ENCODE data around the gene SORCS1.

The SORCS1 gene

GRCh38 chr10:106573106-106573505 is 591.4 kb downstream of the SORCS1 start:
- peak; percentile 81 for DNase-seq

DNA sequence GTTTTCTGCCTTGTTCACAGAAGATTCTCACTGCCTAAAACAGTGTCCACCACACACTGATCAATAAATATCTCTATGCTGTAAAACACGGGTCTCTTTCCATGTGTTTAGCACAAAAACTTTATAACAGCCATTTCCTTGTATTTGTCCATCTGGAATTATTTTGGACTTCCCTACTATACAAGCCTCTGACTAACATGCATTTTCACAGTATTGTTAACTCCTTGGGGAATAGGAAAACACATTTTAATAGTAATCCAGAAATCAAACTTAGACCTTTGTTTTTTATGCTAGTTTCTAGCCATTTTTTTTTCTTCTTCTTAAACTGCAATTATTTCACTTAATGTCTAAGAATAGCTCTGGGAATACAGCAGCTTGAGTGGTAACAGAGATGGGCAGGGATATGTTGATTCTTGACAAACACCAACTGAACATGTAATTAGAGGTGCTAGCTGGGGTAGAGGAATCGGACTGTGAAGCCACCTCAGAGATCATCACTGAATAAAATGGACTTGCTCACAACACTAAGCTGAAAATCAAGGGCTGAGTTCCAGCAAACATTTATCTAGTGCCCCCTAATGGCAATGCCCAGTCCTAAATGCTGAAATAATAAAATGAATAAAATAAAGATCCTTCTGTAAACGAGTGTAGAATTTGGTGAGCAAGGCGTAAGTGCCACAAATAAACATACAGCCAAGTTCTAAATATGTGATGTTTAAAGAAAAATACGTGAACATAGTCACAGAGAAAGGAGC is 593.1 kb downstream of the SORCS1 start:
- DNase-seq, result peak; percentile 58

- no peak for DNase-seq
Measured at GRCh38 chr10:106570268-106570667, 594.2 kb downstream of the SORCS1 start.

DNA sequence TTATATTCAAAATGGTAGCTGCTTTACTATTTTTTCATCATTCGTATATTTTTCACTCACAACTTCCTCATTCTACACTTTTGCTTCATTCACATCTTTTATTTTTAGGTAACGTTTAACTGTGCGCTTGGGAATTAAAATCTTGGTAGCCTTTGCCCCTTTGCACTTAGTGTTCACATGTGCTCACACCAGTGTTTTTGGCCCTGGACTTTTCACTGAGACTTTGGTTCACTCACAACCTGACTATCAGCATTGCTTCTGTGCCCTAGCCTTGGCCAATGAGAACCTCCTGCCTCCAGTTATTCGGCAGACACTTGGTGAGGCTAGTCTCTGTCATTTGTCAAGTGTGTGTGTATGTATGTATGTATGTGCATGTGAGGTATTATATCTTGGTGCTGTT is 596.9 kb downstream of the SORCS1 start:
- no peak for DNase-seq

GRCh38 chr10:106566873-106567272 is 597.6 kb downstream of the SORCS1 start:
- peak; percentile 54 for DNase-seq

GRCh38 chr10:106565546-106565945 is 599.0 kb downstream of the SORCS1 start:
- DNase-seq, result peak; percentile 67

DNA sequence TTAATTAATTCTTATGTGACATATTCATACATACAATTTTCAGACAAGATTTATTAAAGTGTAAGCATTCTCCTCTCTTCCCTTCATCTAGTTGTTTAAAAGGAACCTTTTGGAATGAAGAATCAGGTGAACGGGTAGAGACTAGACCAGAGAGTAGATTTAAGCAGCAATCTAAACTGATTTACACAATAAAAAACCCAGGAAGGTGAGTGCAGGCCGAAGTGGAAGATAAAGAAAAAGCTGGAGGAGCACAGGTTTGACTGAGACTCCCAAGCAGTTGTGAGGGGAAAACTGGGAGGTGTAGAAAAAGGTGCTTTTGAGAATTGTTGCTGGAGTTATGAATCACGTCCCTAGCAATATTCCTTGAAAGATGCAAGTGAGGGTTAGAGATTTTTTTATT is 601.1 kb downstream of the SORCS1 start:
- DNase-seq, result no peak

DNA sequence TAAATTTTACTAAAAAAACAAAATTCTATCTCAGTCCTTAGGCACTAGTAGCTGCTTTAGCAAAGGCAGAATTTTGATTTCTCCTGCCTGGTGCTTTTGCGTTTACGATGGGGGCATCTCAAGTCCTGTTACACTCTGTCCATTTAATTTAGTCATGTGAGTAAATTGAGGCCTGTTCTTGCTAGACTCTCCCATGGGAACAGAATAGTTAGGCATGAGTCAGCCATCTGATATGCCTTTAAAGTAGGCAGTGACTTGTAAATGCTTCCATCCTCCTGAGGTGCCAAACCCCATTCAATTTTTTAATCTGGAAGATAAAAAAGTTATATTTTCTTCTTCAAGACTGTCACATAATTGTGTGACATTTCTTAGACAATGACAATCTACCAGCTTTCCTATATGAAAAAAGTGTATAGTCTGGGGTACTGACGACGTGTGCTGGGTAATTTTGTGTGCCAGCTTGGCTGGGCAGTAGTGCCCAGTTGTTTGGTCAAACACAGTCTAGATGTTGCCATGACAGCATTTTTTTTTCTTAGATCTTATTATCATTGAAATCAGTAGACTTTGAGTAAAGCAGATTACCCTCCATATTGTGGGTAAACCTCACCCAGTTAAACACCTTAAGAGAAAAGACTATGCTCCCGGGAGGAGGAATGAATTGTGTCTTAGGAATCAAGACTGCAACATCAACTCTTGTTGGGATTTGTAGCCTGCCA is 603.4 kb downstream of the SORCS1 start:
- peak; percentile 88 for DNase-seq

DNA sequence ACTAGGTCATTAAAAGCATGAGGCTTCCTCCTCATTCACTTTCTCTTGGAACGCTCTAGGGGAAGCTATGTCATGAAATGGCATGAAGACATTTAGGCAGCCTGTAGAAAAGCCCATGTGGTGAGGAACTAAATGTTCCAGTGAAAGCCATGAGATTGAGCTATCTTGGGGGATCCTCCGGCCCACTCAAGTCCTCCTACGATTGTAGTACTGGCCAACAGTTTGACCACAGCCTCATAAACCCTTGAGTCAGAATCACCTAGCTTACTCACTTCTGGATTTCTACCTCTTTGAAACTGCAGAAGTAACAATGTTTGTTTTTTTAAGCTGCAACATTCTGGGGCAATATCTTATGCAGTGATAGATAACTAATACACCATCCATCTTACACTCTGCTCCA is 605.1 kb downstream of the SORCS1 start:
- no peak for DNase-seq

- DNase-seq, result peak; percentile 81
Measured at GRCh38 chr10:106557951-106558733, 606.4 kb downstream of the SORCS1 start.

DNA sequence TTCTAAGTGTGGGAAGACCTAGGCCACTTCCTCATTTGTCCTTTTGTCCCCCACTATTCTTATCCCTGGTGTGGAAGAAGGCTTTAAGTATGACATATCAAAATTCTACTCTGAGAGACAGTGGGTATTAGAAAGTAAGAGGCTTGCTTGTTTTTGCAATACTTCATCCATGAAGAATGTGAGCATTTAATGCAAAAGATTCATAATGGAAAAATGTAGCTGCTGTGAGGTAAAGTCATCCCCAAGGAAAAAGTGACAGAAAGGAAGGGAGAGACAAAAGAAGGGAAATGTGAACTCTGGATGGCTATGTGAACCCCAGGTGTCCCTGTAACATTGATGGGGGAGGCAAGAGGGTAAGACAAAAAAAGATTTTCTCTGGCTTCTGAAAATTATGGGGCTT is 607.5 kb downstream of the SORCS1 start:
- DNase-seq, result peak; percentile 91

DNA sequence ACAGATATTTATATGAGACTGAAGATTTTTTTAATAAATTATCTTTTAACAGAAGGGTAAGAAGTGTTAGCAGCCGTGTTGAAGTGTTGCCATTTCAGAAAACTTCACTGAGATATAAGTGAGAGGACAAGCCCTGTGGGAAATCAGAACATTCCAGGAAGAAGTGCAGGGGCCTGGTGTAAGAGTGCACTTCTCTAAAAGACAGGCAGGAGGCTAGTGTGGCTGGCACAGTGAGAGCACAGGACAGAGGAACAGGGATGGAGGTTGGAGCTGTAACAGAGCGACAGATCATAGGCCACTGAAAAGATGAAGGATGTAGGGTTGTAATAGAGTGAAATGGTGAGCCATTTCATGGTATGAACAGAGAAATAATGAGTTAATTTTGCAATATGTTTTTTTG is 608.9 kb downstream of the SORCS1 start:
- DNase-seq, result peak; percentile 40

DNA sequence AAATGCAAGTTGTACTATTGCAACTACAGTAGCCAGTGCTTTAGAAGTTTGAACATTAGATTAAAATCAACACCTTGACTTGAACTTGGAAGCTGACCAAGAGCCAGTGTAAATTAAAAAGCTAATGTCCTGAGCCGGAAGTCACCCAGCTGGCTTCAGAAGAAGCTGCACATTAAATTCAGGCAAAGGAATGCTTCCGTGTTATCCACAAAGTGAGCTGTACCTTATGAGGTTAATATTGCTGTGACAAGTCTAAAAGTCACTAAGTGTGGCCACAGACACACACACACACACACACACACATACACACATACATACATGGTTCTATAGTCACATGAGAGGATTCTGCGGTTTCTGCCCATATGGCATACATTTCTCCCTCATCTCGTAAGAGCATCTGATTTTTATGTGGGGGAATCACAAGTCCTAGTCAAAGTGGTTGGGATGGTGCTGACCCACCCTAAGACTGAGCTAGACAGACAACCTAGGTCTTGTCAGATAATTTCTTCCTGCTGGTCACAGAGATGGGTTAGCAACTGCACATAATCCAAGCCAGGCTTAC is 612.9 kb downstream of the SORCS1 start:
- peak; percentile 50 for DNase-seq

DNA sequence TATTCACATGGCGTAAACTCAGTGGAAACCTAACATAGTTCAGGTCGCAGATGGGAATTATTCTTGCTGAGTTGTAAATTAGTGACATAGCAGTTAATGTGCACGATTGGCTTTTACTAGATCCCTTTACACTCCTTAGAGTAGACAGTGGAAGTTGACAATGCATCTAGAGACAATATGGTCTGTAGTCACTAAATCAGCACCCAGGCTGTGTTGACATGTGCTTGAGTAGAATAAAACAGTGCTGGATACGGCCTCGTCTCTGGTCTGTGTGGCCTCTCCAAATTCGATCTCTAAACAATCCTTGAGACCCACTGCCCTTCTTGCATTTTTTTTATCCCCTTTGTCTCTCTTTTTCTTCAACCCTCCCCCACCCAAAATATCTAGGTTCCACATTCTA is 615.7 kb downstream of the SORCS1 start:
- DNase-seq, result no peak

DNA sequence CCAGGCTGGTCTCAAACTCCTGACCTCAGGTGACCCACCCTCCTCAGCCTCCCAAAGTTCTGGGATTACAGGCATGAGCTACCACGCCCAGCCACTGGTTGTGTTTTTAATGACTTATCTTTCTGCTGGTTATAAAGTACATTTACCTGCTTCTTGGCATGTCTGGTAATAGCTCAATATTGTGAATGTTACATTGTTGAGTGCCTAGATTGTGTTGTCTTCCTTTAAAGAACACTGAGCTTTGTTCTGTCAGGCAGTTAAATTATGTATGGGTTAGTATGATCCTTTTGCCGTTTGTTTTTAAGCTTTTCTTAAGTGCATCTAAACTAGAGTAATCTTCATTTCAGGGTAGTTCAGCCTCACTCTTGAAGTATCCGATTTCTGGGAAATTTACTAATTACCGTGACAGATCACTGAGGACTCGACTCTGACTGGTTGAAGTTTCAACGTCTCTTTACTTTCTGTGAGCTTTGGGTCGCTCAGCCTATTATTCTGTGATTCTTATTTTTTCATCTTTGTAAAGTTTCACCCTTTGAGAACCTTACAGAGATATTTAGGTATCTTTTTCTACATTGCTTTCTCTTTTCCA is 617.4 kb downstream of the SORCS1 start:
- DNase-seq, result no peak

- no peak for DNase-seq
Measured at GRCh38 chr10:106542461-106542860, 622.0 kb downstream of the SORCS1 start.

GRCh38 chr10:106540645-106541044 is 623.9 kb downstream of the SORCS1 start:
- DNase-seq, result peak; percentile 87

DNA sequence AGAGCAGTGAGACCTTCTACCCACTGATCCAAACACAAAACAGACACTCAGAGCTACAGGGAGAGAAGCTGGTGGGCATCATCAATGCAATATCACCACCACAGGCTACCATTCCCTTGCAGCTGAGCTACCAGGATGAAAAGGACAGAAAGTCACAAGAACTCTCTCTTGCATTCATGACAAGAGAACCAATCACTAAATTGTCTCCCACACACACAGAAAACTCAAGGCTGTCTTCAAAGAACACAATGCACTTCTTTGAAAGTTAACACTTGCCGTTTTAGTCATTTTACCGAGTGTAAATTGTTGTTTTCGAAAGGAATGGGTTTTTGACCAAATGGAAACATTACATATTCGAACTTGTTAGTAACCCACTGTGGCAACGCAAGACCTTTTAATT is 626.6 kb downstream of the SORCS1 start:
- DNase-seq, result no peak

- DNase-seq, result no peak
Measured at GRCh38 chr10:106535304-106535953, 629.1 kb downstream of the SORCS1 start.

DNA sequence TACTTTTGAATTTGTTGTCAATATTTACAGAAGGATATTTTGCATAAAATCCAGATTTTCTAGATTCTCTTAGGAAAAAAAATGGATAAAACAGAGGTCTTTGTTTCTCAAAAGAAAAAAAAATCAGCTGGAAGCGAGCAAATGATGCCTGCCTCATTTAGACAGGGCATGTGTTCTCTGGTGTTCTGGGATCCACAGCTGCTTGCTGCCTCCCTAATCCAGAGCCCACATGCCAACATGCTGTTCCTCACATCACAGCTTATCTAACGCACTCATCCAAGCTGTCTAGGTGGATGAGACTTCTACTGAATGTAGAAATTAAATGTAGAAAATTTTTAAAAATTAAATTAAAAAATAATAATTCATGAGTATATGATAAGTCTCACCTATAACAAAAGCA is 630.1 kb downstream of the SORCS1 start:
- DNase-seq, result no peak

DNA sequence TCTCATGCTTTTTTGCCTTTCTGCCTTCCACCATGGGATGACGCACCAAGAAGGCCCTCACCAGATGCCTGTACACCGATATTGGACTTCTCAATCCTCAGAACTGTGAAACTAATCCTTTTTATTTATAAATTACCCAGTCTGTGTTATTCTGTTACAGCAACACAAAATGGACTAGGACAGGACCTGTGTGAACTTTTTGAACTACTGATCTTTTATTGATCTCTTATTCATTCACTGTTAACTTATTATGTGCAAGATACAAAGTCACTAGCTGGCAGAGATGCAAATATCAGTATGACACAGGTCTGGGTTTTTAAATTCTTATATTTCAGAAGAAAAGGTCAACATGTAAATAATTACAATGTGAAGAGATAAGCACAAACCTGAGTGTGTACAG is 635.8 kb downstream of the SORCS1 start:
- no peak for DNase-seq

DNA sequence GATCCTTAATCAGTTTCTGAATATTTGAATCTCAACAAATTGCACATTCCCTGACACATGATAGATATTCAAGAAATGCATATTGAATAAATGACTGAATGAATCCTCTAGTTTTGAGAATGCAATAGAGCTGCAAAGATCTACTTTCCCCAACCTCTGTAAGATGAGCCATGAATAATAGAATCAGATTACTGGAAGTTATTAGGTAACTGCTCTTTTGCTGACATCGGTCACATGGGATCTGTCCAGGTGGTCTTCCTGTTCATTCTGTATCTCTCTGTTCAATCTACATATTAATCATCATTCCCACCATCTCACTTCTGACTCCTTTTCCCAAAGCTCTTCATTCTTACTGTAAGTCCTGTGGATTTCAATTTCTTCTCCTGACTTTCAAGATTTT is 638.7 kb downstream of the SORCS1 start:
- DNase-seq, result no peak

Data from fibroblast of skin of back (primary cell).